Neural cell (in vitro differentiated cells): ENCODE results near the gene PDE1A.

Source experiments
- EP300 ChIP-seq: fragments of 450-650 bp; conservative IDR thresholded peaks from 2 replicates; pipeline ENCODE4 v1.6.1; 2014; ENCODE audit warnings: antibody characterized with exemption, mild to moderate bottlenecking, moderate library complexity; ENCODE audit not compliant: poor library complexity, severe bottlenecking
- EZH2 ChIP-seq: fragments of 200-600, 300-800 bp; shearing (Covaris generic), sonication (generic); IDR thresholded peaks from 2 replicates; pipeline ENCODE4 v1.6.1; 2014; ENCODE audit warnings: antibody characterized with exemption, low read length, borderline replicate concordance, mild to moderate bottlenecking; ENCODE audit not compliant: insufficient read depth, poor library complexity, severe bottlenecking
- POLR2AphosphoS5 ChIP-seq: IDR thresholded peaks from 2 replicates; pipeline ENCODE4 v1.6.1; 2012
- RAD21 ChIP-seq: fragments of 450-650 bp; conservative IDR thresholded peaks from 2 replicates; pipeline ENCODE4 v1.6.1; 2014; ENCODE audit warnings: antibody characterized with exemption, mild to moderate bottlenecking, moderate library complexity
- TF ChIP-seq, protein P1 (sequence below): fragments of 450-650 bp; IDR thresholded peaks from 2 replicates; pipeline ENCODE4 v1.5.1; 2014; ENCODE audit warnings: antibody characterized with exemption, mild to moderate bottlenecking, moderate library complexity; ENCODE audit not compliant: poor library complexity, severe bottlenecking

- TF ChIP-seq, protein P1, sequence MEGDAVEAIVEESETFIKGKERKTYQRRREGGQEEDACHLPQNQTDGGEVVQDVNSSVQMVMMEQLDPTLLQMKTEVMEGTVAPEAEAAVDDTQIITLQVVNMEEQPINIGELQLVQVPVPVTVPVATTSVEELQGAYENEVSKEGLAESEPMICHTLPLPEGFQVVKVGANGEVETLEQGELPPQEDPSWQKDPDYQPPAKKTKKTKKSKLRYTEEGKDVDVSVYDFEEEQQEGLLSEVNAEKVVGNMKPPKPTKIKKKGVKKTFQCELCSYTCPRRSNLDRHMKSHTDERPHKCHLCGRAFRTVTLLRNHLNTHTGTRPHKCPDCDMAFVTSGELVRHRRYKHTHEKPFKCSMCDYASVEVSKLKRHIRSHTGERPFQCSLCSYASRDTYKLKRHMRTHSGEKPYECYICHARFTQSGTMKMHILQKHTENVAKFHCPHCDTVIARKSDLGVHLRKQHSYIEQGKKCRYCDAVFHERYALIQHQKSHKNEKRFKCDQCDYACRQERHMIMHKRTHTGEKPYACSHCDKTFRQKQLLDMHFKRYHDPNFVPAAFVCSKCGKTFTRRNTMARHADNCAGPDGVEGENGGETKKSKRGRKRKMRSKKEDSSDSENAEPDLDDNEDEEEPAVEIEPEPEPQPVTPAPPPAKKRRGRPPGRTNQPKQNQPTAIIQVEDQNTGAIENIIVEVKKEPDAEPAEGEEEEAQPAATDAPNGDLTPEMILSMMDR = no peak
- TF ChIP-seq POLR2AphosphoS5 (no peak), RAD21 (no peak), EP300 (no peak), EZH2 (no peak)
Observed at GRCh38 chr2:182101263-182101662, 325.6 kb downstream of the PDE1A start.
